ENCODE measurements around the gene RBPMS2.

DNA sequence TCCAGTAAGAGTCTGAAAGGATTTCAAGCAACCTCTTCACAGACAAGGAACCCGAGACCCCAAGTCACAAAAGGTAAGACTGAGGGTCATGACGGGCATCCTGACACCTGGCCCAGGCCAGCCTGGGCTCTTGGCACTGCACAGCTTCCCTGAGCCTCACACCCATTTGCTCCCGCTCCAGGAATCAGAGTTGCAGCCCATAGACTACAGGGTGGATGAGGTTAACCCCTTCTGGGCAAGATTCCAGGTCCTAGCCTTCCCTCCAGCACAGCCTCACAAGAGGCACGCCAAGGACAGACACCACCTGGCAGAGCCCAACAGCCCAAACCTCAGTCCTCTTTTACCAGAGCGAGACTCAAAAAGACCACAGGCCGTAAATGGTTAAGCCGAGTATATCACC lies 36.2 kb downstream of the RBPMS2 start:
- TF ChIP-seq, protein P1, sequence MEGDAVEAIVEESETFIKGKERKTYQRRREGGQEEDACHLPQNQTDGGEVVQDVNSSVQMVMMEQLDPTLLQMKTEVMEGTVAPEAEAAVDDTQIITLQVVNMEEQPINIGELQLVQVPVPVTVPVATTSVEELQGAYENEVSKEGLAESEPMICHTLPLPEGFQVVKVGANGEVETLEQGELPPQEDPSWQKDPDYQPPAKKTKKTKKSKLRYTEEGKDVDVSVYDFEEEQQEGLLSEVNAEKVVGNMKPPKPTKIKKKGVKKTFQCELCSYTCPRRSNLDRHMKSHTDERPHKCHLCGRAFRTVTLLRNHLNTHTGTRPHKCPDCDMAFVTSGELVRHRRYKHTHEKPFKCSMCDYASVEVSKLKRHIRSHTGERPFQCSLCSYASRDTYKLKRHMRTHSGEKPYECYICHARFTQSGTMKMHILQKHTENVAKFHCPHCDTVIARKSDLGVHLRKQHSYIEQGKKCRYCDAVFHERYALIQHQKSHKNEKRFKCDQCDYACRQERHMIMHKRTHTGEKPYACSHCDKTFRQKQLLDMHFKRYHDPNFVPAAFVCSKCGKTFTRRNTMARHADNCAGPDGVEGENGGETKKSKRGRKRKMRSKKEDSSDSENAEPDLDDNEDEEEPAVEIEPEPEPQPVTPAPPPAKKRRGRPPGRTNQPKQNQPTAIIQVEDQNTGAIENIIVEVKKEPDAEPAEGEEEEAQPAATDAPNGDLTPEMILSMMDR (IDR thresholded peaks at IDR 0.05), result no peak
- TF ChIP-seq POLR2A (IDR thresholded peaks at IDR 0.05), result no peak
